Stimulated activated CD8-positive, alpha-beta memory T cell treated with anti-CD3 and anti-CD28 coated beads, Interleukin-15, amount 100 ng/mL, for 48 hours (primary cell): ENCODE data around the gene TMEM37.

ENCODE experiments used
- DNase-seq, 2 donors: peaks; one replicate each; pipeline ENCODE4 v3.0.0-alpha.2; 2020; ENCODE audit warnings: low read depth in 2 of 2

TMEM37 gene

DNA sequence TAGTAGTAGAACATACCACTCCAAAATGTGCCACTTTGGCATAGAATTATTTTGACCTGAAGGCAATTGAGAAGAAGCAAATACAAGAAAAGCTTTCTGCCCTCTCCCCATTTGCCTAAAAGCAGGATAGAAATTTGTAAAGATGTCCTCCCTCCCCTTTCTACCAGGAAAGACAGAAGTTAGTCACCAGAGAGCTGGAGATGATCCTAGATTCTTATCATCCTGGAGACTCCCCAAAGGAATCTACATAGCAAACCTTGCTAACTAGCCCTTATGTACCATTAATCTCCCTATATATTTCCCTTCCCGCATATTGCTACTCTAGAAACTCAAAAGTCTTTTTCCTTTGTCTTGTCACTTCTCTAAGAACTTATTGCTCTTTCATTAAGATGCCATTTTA, 12.6 kb upstream of the TMEM37 start:
- no peak for DNase-seq

- no peak for DNase-seq
These were observed 11.7 kb upstream of the TMEM37 start for GRCh38 chr2:119419803-119420508.

- no peak for DNase-seq
These were observed 10.3 kb upstream of the TMEM37 start for GRCh38 chr2:119421304-119421703.

GRCh38 chr2:119421741-119422140, 9.9 kb upstream of the TMEM37 start:
- DNase-seq: no peak

DNA sequence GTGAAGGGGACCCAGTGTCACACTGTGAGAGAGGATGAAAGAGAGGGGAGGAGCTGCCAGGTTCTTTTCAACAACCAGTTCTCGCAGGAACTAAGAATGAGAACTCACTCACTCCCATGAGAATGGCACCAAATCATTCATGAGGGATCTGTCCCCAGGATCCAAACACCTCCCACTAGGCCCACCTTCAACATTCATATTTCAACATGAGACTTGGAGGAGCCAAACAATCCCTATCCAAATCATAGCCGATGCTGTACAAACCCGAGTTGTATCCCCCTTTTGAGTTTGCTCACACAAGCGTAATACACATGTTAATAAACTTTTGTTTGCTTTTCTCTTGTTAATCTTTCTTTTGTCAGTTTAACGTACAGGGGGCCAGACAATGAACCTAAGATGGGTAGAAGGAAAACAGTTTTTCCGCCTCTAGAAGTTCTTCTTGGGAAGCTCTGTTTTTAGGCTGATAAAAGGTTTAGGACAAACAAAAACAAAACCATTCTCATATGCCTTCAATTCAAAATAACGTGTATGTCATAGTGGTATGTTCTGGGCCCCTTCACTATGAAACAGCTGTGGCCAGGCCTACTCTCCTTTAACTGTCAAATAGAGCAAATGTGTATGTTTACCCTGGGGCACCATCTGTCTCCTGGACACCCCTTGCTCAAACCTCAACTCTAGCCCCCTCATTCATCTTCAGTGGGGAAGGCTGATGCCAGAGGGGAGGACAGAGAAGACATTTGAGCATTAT, 9.1 kb upstream of the TMEM37 start:
- no peak for DNase-seq

DNA sequence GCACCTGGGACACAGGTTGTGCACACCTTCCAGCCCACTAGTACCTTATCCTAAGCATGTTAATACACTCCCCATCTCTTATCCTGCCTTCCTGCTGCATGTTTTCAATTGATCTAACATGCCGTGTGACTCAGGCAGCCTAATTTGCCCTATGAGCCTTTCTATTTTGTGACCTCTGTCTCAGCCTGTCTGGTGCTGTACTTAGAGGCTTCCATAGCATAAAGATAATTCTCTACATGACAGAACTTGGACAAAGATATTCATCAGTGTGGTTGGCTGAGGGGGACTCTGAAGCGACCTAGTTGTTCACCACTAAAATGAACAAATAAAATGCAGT, 8.6 kb upstream of the TMEM37 start:
- DNase-seq: no peak

DNA sequence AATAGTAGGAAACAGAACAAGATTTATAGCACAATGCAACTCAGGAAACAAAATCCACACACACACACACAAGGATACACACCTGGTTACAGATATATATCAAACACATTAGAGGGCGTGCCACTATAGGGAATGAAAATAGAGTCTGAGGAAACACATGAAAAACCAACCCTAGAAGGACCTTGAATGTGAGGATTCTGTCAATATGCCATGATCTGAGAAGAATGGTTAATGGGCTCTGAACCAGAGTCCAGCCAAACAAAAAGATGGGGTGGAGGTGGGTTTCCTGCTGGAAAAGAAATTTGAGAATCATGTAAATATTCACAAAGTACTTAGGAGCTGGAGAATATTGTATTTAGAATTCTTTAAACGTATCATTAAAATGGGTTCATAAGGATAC, 7.8 kb upstream of the TMEM37 start:
- no peak for DNase-seq

DNA sequence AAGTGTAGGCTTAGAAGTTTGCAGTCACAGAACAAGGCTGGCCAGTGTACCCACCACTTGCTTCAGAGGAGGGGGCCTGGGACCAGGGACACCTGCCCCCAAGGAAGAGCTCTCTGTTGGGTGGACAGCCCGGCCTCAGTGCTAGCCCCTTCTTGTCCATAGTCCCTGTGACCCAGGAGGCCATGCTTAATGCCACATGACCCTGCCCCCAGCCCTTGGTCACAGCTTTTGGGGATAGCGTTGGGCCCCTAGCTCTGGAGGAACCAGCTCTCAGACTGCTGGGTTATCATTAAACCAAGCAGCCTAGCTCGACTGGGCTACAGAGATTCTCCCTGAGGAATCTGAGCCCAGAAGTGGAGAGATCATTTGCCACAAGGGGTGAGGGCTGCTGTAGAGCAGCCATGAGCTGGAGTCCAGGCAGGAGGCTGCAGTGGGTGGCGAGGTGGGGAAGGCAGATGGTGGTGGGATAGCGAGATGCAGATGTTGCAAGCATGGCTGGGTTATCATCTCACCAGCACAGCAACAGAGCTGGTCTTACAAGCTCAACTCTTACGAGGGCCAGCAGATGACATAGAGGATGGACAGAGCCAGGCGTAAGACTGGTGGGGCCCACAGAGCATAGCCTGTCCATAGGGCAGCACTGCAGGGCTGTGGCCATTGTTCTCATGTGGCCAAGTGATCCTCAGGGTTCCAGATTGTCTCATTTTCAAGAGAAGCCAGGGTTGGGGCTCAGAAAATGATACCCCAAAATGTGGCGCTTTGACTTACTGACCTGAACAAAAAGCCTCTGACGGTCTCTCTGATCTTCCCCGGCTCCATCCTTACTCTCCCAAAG, 7.2 kb upstream of the TMEM37 start:
- DNase-seq: no peak

- DNase-seq: no peak
These were observed 6.6 kb upstream of the TMEM37 start for GRCh38 chr2:119425119-119425405.

GRCh38 chr2:119425620-119426395, 5.8 kb upstream of the TMEM37 start:
- DNase-seq: no peak

DNA sequence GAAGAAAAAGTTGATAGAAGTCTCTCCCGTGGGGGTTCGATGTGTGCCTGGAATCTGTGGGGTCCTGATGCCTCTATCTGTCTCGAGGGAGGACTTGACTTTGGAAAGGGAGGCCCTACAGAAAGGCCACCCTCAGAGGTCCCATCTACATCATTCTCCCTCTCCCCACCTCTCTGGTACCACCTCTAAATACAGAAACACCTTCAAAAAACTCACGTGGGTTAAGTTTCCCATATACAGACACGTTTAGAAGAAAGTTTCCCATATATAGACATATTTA, 5.3 kb upstream of the TMEM37 start:
- no peak for DNase-seq

- no peak for DNase-seq
These were observed 4.8 kb upstream of the TMEM37 start for GRCh38 chr2:119426801-119427395.

DNA sequence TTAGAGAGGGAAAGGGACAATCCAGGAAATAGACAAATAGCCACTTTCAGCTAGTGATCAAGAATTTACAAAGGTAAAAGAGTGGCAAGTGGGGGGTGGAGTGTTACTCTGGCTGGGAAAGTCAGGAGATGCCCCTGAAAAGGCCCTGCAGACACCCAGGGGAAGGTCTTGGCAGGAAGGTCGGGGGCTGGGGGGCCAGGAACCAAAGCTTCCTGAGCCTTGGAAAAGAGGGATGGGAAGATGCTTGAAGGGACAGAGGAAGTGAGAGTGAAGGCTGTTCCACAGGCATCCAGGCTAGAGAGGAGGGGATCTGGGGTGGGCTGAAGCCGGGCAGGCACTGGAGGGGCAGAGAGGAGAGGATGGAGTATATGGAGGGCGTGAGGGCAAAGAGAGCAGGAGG, 3.9 kb upstream of the TMEM37 start:
- no peak for DNase-seq

DNA sequence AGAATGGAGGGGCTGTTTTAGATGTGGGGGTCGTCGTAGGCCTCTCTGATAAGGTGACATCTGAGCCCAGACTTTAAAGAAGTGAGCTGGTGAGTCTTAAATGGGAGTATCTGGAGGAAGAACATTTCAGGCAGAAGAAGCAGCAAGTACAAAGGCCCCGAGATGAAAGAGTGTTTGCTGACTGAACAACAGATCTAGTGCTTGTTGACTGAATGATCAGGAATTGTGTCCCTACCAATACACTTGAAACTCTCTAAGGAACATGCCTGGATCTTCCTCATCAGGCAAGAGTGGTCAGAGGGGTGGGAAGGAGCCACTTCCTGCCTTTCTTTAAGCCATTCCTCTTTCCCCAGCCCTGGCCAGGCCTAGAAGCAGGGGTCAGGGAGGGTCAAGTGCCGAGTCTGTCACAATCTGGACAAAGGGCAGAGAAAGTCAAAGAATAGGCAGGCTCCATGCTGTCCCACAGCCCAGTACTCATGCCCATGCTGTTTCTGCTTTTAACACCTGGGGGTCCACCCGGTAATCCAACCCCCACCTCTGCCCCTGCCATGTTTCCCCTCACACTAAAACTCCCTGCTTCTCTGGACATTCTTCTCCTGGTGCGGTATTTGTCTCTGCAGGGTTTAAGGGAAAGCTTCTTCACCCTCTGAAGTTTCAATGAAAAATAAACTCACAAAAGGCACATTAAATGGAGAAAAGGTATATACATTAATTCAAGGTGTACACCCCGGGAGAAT, 3.0 kb upstream of the TMEM37 start:
- no peak for DNase-seq

- DNase-seq: no peak
These were observed 2.3 kb upstream of the TMEM37 start for GRCh38 chr2:119429225-119429981.

DNA sequence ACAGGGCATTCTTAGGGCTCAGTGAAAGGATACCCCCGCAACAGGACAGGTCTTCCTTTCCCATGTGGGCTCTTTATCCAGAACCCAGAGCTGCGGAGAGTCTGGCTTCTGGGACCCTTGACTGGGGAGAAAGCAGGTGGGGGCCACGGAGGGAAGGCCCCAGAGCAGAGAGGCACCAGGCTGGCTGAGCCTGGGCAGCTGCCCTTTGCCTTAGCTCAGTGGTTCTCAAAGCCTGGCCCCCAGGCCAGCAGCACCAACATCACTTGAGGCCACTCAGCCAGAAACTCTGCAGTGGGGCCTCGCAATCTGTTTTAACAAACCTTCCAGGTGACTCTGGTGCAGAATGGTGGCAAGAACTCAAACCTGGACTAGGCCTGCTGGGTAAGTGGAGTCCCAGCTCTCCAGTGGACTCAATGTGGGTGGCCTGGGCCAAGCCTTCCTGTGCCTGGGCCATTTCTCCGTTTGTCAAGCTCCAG, 1.6 kb upstream of the TMEM37 start:
- DNase-seq: no peak

- DNase-seq: no peak
These were observed 559 bp downstream of the TMEM37 start for GRCh38 chr2:119431976-119432850.

- DNase-seq: no peak
These were observed 1.3 kb downstream of the TMEM37 start for GRCh38 chr2:119432851-119433522.
